Neuronal stem cell (in vitro differentiated cells): Measurements from ENCODE around the gene PSMB2.

Source experiments
- DNase-seq: peaks from one replicate; pipeline ENCODE4 v3.0.0-alpha.2; 2013; ENCODE audit warnings: low spot score
- H2AFZ ChIP-seq: one replicate; pipeline ENCODE4 v1.6.1; 2013; ENCODE audit warnings: mild to moderate bottlenecking, low read length, inconsistent platforms
- H2AK5ac ChIP-seq: 2 replicates; pipeline ENCODE4 v1.6.1; 2013; ENCODE audit warnings: low read depth, mild to moderate bottlenecking, inconsistent platforms, low read length, moderate library complexity, mixed read lengths
- H2BK120ac ChIP-seq: 2 replicates; pipeline ENCODE4 v1.6.1; 2013; ENCODE audit warnings: low read depth, mild to moderate bottlenecking, inconsistent platforms, low read length, moderate library complexity, mixed read lengths
- H2BK12ac ChIP-seq: one replicate; pipeline ENCODE4 v1.6.1; 2013; ENCODE audit warnings: low read length, inconsistent platforms
- H2BK15ac ChIP-seq: 2 replicates; pipeline ENCODE4 v1.6.1; 2013; ENCODE audit warnings: mild to moderate bottlenecking, low read length, inconsistent platforms, mixed read lengths
- H2BK5ac ChIP-seq: one replicate; pipeline ENCODE4 v1.6.1; 2013; ENCODE audit warnings: inconsistent platforms, mild to moderate bottlenecking, low read length, moderate library complexity
- H3K14ac ChIP-seq: one replicate; pipeline ENCODE4 v1.6.1; 2013; ENCODE audit warnings: low read length, inconsistent platforms
- H3K18ac ChIP-seq: 2 replicates; pipeline ENCODE4 v1.6.1; 2013; ENCODE audit warnings: low read length, inconsistent platforms
- H3K23ac ChIP-seq: 2 replicates; pipeline ENCODE4 v1.6.1; 2013; ENCODE audit warnings: low read depth, mild to moderate bottlenecking, mixed read lengths, low read length, inconsistent platforms; ENCODE audit not compliant: poor library complexity
- H3K27ac ChIP-seq: replicated peaks from 3 replicates; pipeline ENCODE4 v1.5.1; 2013; ENCODE audit warnings: low read length, inconsistent platforms
- H3K27me3 ChIP-seq, 3 experiments: 2 replicates each; pipeline ENCODE4 v1.6.1; 2013; ENCODE audit warnings: low read length in 3 of 3, mild to moderate bottlenecking in 2 of 3, inconsistent platforms in 1 of 3, low read depth in 1 of 3, mixed read lengths in 1 of 3, moderate library complexity in 1 of 3; ENCODE audit not compliant: control insufficient read depth in 3 of 3, insufficient read depth in 3 of 3
- H3K36me3 ChIP-seq, 2 donors: replicated peaks in 1 of 2; 2 replicates each; pipeline ENCODE4 v1.6.1; 2013; ENCODE audit warnings: low read length in 2 of 2; ENCODE audit not compliant: control insufficient read depth in 2 of 2, insufficient read depth in 2 of 2
- H3K4ac ChIP-seq: 2 replicates; pipeline ENCODE4 v1.6.1; 2013; ENCODE audit warnings: inconsistent platforms, mild to moderate bottlenecking, low read length, moderate library complexity
- H3K4me1 ChIP-seq, 2 donors: 1 replicate in 1 of 2; 2 replicates in 1 of 2; pipeline ENCODE4 v1.6.1; 2013; ENCODE audit warnings: low read length in 2 of 2, low read depth in 1 of 2; ENCODE audit not compliant: control insufficient read depth in 2 of 2, insufficient read depth in 1 of 2
- H3K4me2 ChIP-seq: one replicate; pipeline ENCODE4 v1.6.1; 2013; ENCODE audit warnings: mild to moderate bottlenecking, low read length, inconsistent platforms; ENCODE audit not compliant: insufficient read depth, poor library complexity, severe bottlenecking
- H3K4me3 ChIP-seq, 2 donors: 2 replicates each; pipeline ENCODE4 v1.5.1; 2013; ENCODE audit warnings: low read length in 2 of 2, mild to moderate bottlenecking in 2 of 2, inconsistent platforms in 1 of 2, moderate library complexity in 1 of 2
- H3K79me1 ChIP-seq: one replicate; pipeline ENCODE4 v1.6.1; 2013; ENCODE audit warnings: low read depth, mild to moderate bottlenecking, inconsistent platforms, low read length, moderate library complexity
- H3K9ac ChIP-seq: one replicate; pipeline ENCODE4 v1.6.1; 2013; ENCODE audit warnings: mild to moderate bottlenecking, low read depth, low read length, inconsistent platforms; ENCODE audit not compliant: poor library complexity
- H3K9me3 ChIP-seq, 2 donors: replicated peaks in 1 of 2; 2 replicates each; pipeline versions ENCODE3 to v1.6.1; 2013; ENCODE audit warnings: low read length in 2 of 2, mild to moderate bottlenecking in 2 of 2, inconsistent platforms in 1 of 2, low read depth in 1 of 2, mixed read lengths in 1 of 2, moderate library complexity in 1 of 2; ENCODE audit not compliant: control insufficient read depth in 2 of 2, insufficient read depth in 1 of 2
- H4K8ac ChIP-seq: one replicate; pipeline ENCODE4 v1.6.1; 2013; ENCODE audit warnings: low read depth, mild to moderate bottlenecking, inconsistent platforms, low read length, moderate library complexity
- H4K91ac ChIP-seq: one replicate; pipeline ENCODE4 v1.6.1; 2013; ENCODE audit warnings: low read length, low read depth, mild to moderate bottlenecking, inconsistent platforms; ENCODE audit not compliant: poor library complexity
- WGBS, 2 donors: extraction: QIAGEN DNeasy Blood & Tissue Kit; methylation state at CpG; one replicate each; pipeline ENCODE4 v1.1.7; 2013; ENCODE audit warnings: missing lambda C conversion rate in 2 of 2, mixed read lengths in 1 of 2; ENCODE audit not compliant: insufficient read length in 2 of 2, insufficient replicate concordance in 1 of 2; ENCODE audit errors: extremely low coverage in 2 of 2; 5-methylcytosine and 5-hydroxymethylcytosine counted together

Gene PSMB2

DNA sequence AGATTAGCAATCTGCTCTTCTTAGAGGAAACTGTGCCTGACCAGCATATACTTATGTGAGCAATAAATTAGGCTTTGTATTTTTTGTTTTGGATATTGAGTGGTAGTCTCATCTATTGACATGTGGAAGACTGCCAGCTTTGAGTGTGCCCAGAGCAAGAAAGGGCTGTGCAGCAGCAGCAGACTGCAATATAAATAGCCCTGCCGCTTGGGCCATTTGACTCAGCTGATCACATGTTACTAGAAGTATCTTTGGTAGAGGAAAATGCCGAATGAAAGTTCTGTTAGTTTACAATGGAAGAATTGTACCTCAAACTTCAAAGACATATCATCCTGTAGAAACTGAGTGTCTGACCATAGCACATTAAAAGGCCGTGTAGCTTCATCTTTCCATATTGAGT is 9.1 kb upstream of the PSMB2 start:
- no peak overlapping the region for H2BK120ac ChIP-seq
- H4K91ac ChIP-seq = no peak overlapping the region
- H3K4me1 ChIP-seq = no peaks in the 10 kb centered on the region
- no peak overlapping the region for H2BK12ac ChIP-seq
- H3K27ac ChIP-seq = no peak overlapping the region
- no peak overlapping the region for H3K9ac ChIP-seq
- H3K4me3 ChIP-seq = no peak overlapping the region
- H4K8ac ChIP-seq = no peak overlapping the region
- no peak overlapping the region for H3K23ac ChIP-seq
- H2AK5ac ChIP-seq = no peak overlapping the region
- no peaks in the 10 kb centered on the region for H3K79me1 ChIP-seq
- DNase-seq = no peak
- no peak overlapping the region for H3K18ac ChIP-seq
- H3K27me3 ChIP-seq = peaks cover 0 to 52% (median 6%) of the 10 kb centered on the region in 3 experiments
- H2BK15ac ChIP-seq = no peak overlapping the region
- no peak overlapping the region for H2AFZ ChIP-seq
- H3K36me3 ChIP-seq = no peaks in the 10 kb centered on the region
- H3K4me2 ChIP-seq = no peak overlapping the region
- no peak overlapping the region for H3K4ac ChIP-seq
- H3K14ac ChIP-seq = no peak overlapping the region
- no CpG with 5 or more reads among the region's 3 CpGs for WGBS, 2 donors
- no peak overlapping the region for H2BK5ac ChIP-seq
- H3K9me3 ChIP-seq = no peaks in the 10 kb centered on the region

DNA sequence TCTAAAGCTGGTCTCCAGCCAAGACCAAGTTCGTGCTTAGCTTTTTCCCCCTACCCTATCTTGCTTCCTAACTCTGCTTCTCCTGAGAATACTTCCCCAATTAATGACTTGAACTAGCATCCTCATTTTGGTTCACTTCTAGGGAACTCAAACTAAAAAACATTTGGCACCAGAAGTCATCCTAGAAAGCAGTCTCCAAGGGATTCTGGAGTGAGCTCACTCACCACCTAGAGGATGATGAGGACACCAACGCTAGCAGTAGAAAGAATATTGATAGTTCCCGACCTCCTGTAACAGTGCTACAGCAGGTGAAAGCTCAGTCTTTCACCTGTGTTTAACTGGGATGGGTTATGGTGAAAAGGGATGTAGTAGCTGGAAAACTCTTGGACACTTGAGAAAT is 4.7 kb upstream of the PSMB2 start:
- H2BK15ac ChIP-seq = no peak overlapping the region
- DNase-seq = no peak
- H3K27ac ChIP-seq = no peak overlapping the region
- no peaks in the 10 kb centered on the region for H3K4me1 ChIP-seq
- no peak overlapping the region for H3K18ac ChIP-seq
- no peak overlapping the region for H4K91ac ChIP-seq
- H3K4ac ChIP-seq = no peak overlapping the region
- no peaks in the 10 kb centered on the region for H3K9me3 ChIP-seq
- no peak overlapping the region for H2BK12ac ChIP-seq
- peaks cover 0 to 39% (median 0%) of the 10 kb centered on the region in 3 experiments for H3K27me3 ChIP-seq
- H4K8ac ChIP-seq = no peak overlapping the region
- no peak overlapping the region for H2BK5ac ChIP-seq
- no peak overlapping the region for H2AK5ac ChIP-seq
- no CpG with 5 or more reads among the region's 3 CpGs for WGBS, 2 donors
- H3K23ac ChIP-seq = no peak overlapping the region
- no peaks in the 10 kb centered on the region for H3K36me3 ChIP-seq
- H3K14ac ChIP-seq = no peak overlapping the region
- no peak overlapping the region for H2BK120ac ChIP-seq
- no peak overlapping the region for H2AFZ ChIP-seq
- no peak overlapping the region for H3K9ac ChIP-seq
- no peak overlapping the region for H3K4me3 ChIP-seq
- no peak overlapping the region for H3K4me2 ChIP-seq
- no peaks in the 10 kb centered on the region for H3K79me1 ChIP-seq

DNA sequence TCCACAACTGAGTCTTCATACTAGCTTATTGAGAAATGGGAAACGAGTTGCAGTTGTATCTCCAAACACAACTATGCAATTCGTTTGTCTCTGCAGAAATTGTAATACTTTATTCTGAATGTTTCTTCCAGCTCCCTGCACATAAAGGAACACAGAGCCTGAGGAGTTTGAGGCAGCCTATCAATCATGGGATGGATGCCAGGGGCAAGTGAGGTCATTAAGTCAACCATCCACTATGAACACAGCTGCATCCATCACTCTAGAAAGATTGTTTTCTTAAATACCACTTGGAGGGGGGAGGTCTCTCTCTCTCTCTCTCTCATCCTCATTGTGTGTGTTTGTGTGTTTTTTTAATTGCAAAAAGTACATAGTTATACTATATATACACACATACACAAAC is 2.9 kb upstream of the PSMB2 start:
- Histone ChIP-seq H3K9ac (no peak overlapping the region), H4K91ac (no peak overlapping the region), H3K27ac (no peak overlapping the region), H3K14ac (no peak overlapping the region), H2BK120ac (no peak overlapping the region), H3K9me3 (peaks cover 0 to 8% of the 10 kb centered on the region in 2 donors), H3K36me3 (peaks cover 0 to 6% of the 10 kb centered on the region in 2 donors), H3K4me2 (no peak overlapping the region), H2AK5ac (no peak overlapping the region), H3K4ac (no peak overlapping the region), H3K27me3 (peaks cover 0 to 22% (median 0%) of the 10 kb centered on the region in 3 experiments), H3K18ac (no peak overlapping the region), H4K8ac (no peak overlapping the region), H3K4me3 (no peak overlapping the region), H2BK12ac (no peak overlapping the region), H2BK5ac (no peak overlapping the region), H3K23ac (no peak overlapping the region), H2BK15ac (no peak overlapping the region), H2AFZ (no peak overlapping the region), H3K4me1 (peaks cover 0 to 4% of the 10 kb centered on the region in 2 donors), H3K79me1 (no peaks in the 10 kb centered on the region)
- no CpG with 5 or more reads among the region's 2 CpGs for WGBS, 2 donors
- DNase-seq = no peak

DNA sequence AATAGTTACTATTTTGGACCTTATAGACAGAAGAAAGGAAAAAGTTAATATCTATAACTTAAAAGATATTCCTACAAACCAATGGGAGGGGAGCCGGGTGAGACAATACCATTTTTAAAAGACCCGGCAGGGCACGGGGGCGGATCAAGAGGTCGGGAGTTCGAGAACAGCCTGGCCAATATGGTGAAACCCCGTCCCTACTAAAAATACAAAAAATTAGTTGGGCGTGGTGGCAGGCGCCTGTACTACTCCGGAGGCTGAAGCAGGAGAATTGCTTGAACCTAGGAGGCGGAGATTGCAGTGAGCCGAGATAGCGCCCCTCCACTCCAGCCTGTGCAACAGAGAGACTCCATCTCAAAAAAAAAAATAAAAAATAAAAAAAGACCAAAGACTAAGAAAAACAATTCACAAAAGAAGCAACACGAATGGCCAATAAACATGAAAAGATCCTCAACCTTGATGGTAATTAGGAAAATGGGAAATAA is 1.2 kb upstream of the PSMB2 start:
- Histone ChIP-seq H3K36me3 (peaks cover 0 to 21% of the 10 kb centered on the region in 2 donors), H3K4me3 (peak overlapping the region in 1 of 2 donors; percentile 88), H3K9me3 (peaks cover 0 to 8% of the 10 kb centered on the region in 2 donors), H3K4me2 (no peak overlapping the region), H3K23ac (no peak overlapping the region), H3K27ac (no peak overlapping the region), H2AK5ac (no peak overlapping the region), H4K8ac (no peak overlapping the region), H2BK12ac (no peak overlapping the region), H3K9ac (no peak overlapping the region), H3K27me3 (peaks cover 0 to 20% (median 0%) of the 10 kb centered on the region in 3 experiments), H2AFZ (peak overlapping the region; percentile 88), H2BK5ac (no peak overlapping the region), H3K18ac (no peak overlapping the region), H3K4ac (no peak overlapping the region), H3K4me1 (peaks cover 0 to 4% of the 10 kb centered on the region in 2 donors), H4K91ac (no peak overlapping the region), H3K14ac (no peak overlapping the region), H2BK15ac (no peak overlapping the region), H2BK120ac (no peak overlapping the region), H3K79me1 (no peaks in the 10 kb centered on the region)
- WGBS, 2 donors = no CpG with 5 or more reads among the region's 14 CpGs
- no peak for DNase-seq
